T-helper 2 cell treated with Interferon-gamma antibody and Interleukin-4, amounts not matched to agents 100 ng/mL and 5 ng/mL, for 36 hours (primary cell): ENCODE data around the gene PARD3B. TPM values are rescaled to one million over a fixed set of nuclear protein-coding genes. Genes with fewer than 3 reads are reported as not detected.

Experiments used
- intact Hi-C: fragments of 100-400 bp; cut with micrococcal nuclease; formaldehyde crosslinking; loops from one replicate; pipeline ENCODE4 v1.15.1; 2023
- total RNA-seq: library from RNA; stranded (reverse); gene quantifications from 2 replicates; pipeline ENCODE4 v1.2.3, GENCODE V29; 2022

Gene PARD3B
- total RNA-seq, 1 donor from 2014 or later, result 1.7 TPM

DNA sequence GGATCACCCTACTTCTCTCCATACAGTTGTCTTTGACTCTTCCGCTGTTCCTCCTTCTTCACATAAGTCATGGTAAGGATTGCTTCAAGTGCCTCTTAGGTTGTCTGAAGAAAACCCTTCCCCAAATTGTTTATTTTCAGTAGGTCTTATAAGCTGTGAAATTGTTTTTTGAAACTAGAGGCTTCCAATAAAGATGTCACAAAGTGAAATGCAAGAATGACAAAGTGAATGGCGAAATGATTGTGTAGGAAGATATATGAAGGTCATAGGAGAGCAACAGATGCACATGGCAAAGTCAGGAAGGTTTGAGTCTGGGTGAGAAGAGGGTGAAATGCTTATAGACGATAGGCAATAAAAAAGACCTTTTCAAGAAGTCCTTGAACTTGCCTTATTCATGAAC lies 548.8 kb downstream of the PARD3B start:
- intact Hi-C loops, result no loop called here

DNA sequence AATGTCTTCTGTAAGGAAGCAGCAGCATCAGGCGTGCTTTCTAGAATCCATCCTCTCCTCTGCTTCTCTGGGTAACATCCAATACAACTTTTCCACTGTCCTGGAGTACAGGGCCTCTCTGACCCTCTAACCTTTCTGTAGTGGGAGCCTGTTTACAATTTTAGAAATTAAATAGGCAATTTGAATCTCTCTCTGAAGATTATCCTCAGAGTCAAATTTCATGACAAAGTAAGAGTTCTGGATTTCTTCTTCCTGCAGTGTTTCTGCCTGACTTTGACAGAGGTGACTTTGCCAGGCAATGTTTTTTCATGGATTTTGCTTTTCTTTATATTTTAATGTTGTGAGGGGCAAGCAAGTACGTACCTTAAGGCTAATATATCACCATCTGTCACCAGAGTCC lies 558.4 kb downstream of the PARD3B start:
- intact Hi-C loops, result no loop called here

DNA sequence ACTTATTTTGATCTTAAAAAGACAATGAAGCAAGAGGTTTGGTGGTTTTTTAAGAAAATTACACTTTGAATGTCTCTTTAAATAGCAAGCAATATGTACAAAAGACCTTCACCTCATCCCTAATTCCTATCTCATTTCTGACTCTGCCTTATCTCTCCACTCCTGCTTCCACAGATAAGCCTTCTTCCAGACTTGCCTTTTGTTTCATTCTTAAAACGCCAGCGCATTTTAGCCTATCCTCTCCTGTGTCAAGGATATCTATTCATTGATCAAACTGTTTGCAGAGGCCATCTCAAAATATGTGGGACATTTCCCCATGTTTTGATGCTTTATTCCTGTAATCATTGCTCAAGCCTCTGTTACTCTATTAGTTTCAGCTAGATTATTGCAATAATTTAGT lies 562.5 kb downstream of the PARD3B start:
- intact Hi-C loops, result no loop called here

DNA sequence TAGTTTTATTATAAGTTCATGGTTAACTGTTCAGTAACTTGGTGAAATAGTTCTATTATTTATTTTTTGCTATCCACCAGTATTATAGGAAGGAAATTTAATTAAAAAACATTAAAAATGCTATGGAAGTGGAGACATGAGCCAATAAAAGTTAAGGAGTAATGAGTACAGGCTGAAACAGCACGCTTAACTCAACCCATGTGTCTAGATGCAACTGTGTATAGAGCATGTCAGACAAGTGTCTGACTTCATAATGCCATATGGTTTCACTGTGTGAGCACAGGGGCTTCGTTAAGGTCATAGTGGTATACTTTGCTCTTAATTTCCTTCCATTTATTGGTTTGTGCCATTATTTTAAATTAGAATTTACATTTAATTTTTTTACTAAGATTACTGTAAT lies 570.2 kb downstream of the PARD3B start:
- intact Hi-C loops, result no loop called here

DNA sequence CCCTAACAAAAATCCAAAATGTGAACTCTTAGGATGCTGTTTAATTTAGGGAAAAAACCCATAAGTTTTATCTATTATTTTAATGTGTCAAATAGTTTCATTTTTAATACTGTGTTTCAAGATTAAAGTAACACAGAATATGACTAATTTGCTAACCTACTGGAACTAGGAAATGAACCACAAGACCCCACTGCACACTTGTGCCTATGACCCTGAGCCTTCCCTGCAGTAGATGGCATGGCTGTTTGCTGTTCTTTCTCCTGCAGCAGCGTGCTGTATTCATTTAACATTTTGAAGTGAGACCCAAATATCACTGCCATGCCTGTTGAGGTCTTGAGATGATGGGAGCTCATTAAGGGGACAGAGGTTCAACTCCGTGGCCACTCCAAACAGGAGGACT lies 571.9 kb downstream of the PARD3B start:
- intact Hi-C loops, result no loop called here

DNA sequence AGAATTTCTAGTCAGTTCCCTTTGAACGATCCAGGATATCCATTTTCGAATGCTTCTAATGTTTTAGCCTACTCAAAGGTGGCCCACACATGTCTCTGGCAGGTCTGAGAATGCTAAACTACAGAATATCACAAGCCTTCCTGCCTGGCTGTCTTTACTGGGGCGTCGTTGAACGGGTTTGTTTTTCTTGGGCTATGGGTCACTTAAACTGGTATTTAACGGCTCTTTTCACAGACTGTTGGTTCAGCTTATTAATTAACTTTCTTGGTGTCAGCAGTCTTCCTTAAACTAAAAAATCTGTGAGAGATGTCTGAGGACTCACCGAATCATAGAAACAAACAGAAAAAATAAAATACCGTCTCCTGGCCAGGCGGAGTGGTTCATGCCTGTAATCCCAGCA lies 573.9 kb downstream of the PARD3B start:
- intact Hi-C loops, result no loop called here

DNA sequence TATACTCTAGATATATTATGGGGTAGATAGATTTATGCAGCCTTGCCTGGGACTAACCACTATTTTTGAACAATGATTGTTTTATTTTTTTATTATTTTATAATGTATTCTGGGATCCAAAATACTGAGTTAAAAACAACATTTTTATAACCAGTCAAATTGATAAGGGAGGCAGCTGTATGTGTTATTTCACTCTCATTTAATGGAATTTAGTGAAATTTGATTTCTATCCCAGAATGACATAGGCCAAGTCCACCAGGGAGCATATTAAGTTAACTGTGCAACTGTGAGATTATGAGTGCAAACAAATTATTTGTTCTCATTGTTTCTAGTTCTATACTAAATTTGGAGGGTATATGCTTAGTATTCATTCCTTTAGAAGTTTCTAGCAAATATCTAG lies 583.5 kb downstream of the PARD3B start:
- intact Hi-C loops, result no loop called here

DNA sequence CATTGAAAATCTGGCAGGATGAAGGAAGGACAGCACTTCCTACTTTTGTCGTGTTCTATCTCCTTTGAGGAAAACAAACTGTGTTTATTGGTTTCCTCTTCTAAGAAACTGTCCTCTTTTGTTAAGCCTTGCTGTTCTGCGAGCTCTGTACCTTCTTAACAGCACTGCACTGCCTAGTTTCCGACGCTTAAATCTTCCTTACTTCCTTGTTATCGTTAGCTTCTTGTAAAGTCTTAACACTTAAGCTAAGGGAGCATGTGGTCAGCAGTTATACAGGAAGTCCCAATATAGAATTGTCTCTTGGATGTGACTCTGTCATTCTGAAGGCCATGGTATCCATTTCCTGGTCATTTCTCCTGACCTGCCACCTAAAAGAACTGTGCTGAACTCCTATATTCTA lies 584.3 kb downstream of the PARD3B start:
- intact Hi-C loops, result no loop called here

DNA sequence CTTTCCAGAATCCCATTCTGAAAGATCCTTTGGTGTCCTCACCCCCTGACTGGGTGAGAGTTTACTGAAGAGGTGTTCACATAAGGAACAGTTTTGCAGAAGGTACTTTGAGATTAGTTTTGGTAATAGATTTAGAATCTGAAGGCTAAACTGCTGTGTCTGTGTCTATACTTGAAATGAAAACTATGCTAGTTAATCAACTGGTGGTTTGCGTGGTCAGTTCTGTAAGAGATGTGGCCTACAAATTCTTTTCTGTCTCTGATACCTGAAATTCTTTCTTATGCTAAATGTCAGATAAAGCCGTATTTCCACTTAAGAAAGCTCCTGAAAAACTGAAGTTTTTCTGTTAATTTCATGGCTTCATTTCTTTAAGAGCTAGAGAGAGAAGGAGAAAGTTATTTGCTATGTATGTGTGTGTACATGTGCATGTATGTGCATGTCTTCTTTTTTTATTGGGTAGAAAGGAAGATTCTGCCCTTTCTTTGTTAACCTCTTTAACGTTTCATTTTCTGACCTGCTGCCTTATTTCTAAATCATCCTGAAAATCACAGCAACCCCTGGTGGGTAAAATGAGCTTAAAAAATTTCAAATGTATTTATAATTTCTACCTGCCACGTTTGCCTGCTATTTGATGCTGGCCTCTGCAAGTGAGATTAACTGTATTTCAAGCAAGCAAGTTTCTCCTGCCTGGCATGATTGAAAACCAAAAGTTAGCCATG lies 585.0 kb downstream of the PARD3B start:
- intact Hi-C loops, result loop anchor here (1.0 kb wide), 1 partner anchor 259 kb away; no protein-coding TSS in a partner anchor

DNA sequence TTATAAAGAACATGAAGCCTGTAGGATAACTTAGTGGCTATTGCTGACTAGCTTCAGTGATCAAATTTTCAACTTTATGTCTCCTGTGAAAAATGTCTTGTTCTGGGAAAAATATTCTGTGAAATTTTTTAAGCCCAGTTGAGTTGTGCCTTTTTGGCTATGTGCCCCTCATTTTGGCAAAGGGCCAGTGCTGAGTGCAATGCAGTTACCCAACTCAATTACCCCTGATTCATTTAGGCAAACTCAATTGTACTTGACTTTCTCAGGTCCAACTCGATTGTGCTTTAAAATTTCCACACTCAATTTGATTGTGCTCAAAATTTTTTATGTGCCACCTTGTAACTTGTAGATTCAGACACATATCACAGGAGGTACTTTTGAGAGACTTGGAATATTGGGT lies 588.3 kb downstream of the PARD3B start:
- intact Hi-C loops, result no loop called here

DNA sequence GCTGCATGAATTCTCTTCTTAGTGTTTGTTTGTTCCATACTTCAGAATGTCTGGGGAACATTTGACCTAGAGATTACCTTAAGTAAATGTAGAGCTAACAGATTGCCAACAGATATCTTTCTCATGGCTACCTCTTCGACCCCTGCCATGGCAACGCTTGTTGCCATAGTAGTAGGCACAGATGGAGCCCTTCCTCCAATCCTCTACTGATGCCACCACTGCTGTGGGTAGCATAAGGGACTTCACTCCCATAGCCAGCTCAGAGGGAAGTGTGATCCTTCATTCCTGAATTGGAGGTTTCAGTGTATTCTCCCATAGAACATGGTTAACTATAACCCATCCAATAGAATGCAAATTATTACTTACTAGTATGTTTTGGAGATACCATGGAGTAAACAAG lies 593.5 kb downstream of the PARD3B start:
- intact Hi-C loops, result no loop called here

DNA sequence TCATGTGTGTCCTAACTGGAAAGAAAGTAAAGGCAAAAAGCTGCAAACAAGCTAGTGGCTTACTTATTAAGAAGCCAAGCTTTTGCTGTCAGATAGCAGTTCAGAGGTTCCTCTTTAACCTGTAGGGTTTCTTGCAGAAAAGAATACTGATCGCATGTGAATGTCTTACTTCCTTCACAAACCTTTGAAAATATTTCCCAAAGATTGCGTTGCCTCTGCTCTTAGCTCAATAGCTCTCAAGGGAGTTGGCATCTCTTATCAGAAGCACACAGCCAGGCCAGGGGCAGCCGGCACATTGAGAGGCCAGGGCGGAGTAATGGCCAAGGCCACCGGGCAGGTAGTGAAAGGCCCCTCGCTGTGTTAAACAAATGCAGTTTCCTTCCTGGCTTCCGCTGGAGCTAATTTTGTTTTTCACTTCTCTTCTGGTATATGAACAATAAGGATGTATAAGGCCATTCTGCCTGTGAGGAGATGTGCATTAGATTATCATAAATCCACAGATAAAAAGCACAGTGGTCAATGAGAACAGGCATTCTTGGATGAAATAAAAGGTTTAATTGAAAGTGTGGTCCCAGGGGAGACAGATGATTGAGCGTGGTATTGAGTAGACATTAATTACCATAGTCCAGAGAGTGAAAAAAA lies 594.7 kb downstream of the PARD3B start:
- intact Hi-C loops, result no loop called here

DNA sequence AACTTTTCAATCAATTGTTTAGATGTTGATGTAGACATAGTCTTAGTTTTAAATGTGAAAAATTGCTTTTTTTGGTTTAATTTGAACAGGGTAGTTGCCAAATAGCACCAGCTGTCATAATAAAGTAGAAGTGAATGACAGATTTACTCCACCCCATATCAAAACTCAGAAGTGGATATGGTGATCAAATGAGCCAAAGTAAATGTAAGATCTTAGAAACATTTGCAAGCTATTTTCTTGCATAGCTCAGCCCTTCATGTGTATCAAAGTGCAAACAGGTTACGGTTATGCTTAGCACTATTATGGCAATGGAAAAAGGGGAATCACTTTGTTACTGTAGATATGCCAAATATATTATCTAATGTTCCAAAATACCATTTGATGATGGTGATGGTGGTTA lies 596.1 kb downstream of the PARD3B start:
- intact Hi-C loops, result no loop called here

DNA sequence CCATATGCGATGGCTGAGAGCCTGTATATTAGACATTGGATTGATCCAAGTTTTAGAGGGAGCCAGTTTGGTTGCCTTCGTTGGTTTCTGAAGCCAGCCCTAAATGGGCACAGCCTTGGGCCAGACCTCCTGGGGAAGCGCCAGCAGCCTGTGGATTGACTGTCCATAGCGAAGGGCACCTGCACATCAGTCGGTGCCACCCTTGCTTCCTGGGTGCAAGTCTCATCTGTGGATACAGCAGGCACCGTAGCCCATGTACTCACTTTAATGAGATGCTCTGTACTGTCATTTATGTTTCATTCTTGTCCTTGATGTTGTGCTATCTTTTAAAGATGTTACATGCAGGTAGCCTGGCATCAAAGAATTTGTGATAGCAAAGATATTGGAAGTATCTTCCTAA lies 600.6 kb downstream of the PARD3B start:
- intact Hi-C loops, result no loop called here

DNA sequence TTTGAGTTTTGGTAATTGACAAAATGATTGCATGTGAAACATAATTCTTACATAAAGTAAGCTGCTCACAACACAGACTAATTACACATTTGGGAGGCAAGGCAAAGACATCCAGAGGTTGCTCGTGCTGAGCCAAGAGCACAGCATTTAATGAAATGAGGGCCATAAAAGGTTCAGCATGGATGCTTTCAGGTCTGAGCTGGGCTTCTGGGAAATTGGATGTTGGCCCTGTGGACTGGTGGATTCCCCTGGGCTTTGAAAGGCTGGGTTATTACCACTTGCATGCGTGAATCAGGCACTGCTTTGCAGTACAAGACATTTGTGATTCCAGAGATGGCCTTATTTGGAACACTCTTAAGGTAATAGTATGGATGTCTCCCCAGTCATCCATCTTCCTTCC lies 603.5 kb downstream of the PARD3B start:
- intact Hi-C loops, result no loop called here

DNA sequence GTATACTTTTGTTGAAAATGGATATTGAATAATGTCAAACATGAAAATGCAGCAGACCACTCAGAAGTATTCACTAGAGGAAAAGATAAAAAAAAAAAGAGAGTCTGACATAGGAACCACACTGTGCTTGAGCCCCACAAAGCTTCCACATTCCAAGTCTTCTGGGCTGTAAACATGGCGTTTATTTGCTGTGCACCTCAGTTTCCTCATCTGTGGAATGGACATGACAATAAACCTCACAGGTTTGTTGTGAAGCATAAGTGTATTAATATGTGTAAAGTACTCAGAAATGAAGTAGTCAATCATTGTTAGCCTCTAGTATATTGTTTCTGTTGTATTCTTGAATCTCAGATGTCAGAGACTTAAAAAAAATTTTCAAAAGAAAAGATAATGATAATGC lies 611.2 kb downstream of the PARD3B start:
- intact Hi-C loops, result no loop called here

DNA sequence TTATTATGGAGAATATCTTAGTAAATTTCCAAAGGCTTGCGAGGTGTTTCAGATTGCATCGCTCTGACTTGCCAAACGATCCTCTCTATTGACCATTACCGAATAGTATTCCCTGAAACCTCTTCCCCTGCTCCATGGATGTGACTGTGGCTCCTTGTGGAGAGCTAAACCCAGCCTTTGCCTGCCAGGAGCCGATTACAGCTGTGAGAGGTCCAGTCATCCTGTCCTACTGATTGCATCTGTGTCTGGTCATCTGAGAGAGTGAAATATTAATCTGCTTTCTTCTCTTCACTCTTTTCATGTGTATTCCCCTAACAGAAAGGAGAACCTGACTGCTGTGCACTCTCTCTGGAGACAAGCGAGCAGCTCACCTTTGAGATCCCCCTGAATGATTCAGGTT lies 613.1 kb downstream of the PARD3B start:
- intact Hi-C loops, result no loop called here

DNA sequence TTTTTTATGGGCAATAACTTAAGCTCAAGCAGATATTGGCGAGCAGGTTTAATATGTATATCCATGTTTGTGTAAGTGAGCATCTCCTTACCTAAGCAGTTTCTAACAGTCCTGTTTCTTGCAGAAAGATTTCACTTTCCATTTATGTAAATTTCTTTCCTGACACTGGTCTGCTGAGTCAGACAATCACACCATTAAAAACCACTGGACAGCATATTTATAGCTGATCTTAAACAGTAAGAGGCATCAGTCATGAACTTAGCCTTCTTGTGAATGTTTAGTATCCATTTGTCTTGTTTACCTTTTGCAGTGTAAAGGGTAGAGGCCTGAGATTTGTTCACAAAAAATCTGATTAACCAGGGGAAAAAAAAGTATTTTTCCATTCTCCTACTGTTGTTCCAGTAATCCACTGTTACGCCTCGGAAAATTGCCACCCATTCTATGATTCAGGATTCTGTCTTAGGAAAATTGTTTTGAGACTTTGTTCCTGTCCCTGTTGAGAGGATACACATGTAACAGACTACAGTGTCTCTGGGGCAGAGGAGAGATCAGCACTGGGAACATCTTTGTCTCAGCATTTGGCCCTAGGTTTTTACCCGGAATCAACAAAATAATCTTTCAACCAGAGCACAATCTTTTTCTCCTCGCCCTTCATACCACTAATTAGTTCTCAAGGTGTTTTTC lies 616.0 kb downstream of the PARD3B start:
- intact Hi-C loops, result no loop called here

DNA sequence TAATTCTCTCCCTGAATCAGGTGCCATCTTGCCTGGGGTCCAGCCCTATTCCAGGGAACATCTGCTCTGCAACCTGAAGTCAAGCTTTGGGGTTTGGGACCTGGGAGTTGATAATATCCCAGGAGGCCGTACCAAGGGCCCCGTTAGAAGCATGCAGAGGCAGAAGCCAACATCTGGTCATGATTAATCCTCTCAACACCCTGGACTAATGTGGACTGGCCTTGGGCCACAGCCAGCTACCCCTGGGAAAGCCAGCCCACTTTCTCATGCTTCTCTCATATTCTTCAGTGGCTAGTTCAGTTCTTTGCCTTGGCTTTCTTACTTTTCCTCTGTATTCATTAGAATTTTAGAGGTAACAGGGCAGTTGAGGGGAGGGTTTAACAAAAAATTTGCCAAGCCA lies 621.5 kb downstream of the PARD3B start:
- intact Hi-C loops, result no loop called here

DNA sequence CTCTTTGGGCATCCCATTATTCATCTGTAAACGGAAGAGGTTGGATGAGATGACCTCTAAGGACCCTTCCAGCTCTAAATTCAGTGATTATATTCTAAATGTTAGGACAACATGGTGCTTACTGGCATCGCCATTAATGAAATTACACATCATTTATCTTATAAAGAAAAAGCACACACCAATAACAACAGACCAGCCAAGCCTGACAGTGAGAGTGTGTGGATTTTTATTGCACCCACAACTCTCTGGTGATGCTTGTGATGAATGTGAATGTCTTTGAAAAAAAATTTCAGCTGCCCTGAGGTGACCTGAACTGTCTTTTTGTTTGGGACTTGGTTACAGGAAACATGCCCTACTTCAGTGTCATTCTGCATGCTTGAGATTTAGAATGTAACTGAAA lies 623.7 kb downstream of the PARD3B start:
- intact Hi-C loops, result no loop called here

DNA sequence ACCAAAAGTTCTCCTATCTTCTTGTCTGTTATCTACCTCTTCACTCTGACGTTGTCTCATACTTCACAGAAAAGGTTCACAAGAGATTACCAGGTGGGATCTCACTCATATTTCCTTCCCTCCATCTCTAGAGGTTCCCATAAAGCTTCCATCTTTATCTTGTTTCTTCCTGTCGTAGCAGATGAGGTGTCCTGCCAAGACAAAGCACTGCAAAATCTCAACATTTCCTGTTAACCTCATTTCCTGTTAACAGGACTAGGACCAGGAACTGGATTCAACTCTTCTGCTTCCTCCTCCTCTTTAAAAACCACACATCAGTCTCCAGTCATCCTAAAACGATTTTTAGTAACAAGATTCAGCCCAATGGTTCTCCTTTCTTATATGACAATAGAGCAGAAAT lies 624.2 kb downstream of the PARD3B start:
- intact Hi-C loops, result no loop called here

DNA sequence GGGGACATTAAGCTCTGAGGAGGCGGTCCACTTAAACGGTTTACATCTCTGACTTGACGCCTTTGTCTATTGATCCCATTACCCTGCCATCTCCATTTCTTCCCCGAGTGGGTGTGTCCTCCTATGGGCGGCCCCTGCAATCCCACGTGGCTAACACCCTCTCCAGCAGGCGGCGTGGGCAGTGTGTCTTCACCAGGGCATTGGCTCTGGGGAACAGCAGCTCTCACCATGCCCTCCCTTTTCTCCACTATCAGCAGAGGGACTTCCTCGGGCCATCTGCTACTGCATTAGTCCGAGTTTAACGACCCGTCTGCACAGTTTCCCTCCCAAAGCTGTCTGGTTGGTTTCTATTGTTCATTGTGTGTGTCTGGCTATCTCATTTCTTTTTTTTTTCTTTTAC lies 625.1 kb downstream of the PARD3B start:
- intact Hi-C loops, result no loop called here
